Left lung (tissue), 10 donors: Measurements from ENCODE around the gene NEXN. TPM values are rescaled to one million over a fixed set of nuclear protein-coding genes. Genes with fewer than 3 reads are reported as not detected.
A peak's percentile ranks its signal among the peaks of the same experiment; 100 is the strongest.
"Not testable (repeated sequence)": the region's sequence is repeated elsewhere in the genome, so short reads cannot be mapped to it uniquely, and the experiment has no call there.

Experiments
- ATAC-seq: fragments of 200-7000 bp; cut with Tn5 transposase; one replicate; pipeline ENCODE4 v1.9.1; 2020; ENCODE audit warnings: moderate library complexity
- DNase-seq, 4 donors: peaks; one replicate each; pipeline ENCODE4 v3.0.0-alpha.2; 2013 to 2020
- H3K27ac ChIP-seq, 2 donors: fragments of 200-600 bp; sonication (generic) in 1 of 2; one replicate each; pipeline versions ENCODE4 v1.5.0 to v1.8.0; 2020 to 2021
- H3K27me3 ChIP-seq, 2 donors: fragments of 200-600 bp; sonication (generic) in 1 of 2; one replicate each; pipeline versions ENCODE4 v1.5.0 to v1.8.0; 2020 to 2021
- H3K36me3 ChIP-seq, 2 donors: fragments of 200-600 bp; sonication (generic) in 1 of 2; one replicate each; pipeline versions ENCODE4 v1.5.0 to v1.8.0; 2020 to 2021
- H3K4me1 ChIP-seq, 2 donors: fragments of 200-600 bp; one replicate each; pipeline ENCODE4 v1.8.0; 2021
- H3K4me3 ChIP-seq, 2 donors: fragments of 200-600 bp; sonication (generic) in 1 of 2; one replicate each; pipeline versions ENCODE4 v1.5.0 to v1.8.0; 2020 to 2021; ENCODE audit warnings: mild to moderate bottlenecking in 1 of 2
- H3K9me3 ChIP-seq, 2 donors: fragments of 200-600 bp; sonication (generic) in 1 of 2; one replicate each; pipeline versions ENCODE4 v1.5.0 to v1.8.0; 2020 to 2021
- intact Hi-C, 2 donors: fragments of 100-400 bp; cut with DNase I; formaldehyde crosslinking; loops; one replicate each; pipeline versions ENCODE4 v1.11.2 to v1.14.2; 2022
- polyA plus RNA-seq, 6 donors: library from polyadenylated mRNA; unstranded; fragments of 120-200 nt; gene quantifications; one replicate each; pipeline ENCODE4 v1.2.1, GENCODE V29; 2013; ENCODE audit not compliant: insufficient read length in 6 of 6
- total RNA-seq, 2 donors: library from RNA; stranded (reverse); fragmentation: NEBNext Ultra II Directional; extraction: Animal tissue kit (Norgen Biotek cat#: 25700); gene quantifications; one replicate each; pipeline ENCODE4 v1.2.1, GENCODE V29; 2021
- TF ChIP-seq, protein P1 (sequence below), 2 donors: fragments of 200-600 bp; sonication (generic) in 1 of 2; IDR thresholded peaks; one replicate each; pipeline versions ENCODE4 v1.5.0 to v1.8.0; 2021; ENCODE audit warnings: antibody characterized with exemption in 2 of 2
- donor health status: DM: no; HTN: yes; CAD: no.
- donor health status: DM: no; HTN: no; CAD: no.

Gene NEXN
- total and polyA plus RNA-seq, 8 donors: 17.9 to 45.0 (median 34.9) TPM

DNA sequence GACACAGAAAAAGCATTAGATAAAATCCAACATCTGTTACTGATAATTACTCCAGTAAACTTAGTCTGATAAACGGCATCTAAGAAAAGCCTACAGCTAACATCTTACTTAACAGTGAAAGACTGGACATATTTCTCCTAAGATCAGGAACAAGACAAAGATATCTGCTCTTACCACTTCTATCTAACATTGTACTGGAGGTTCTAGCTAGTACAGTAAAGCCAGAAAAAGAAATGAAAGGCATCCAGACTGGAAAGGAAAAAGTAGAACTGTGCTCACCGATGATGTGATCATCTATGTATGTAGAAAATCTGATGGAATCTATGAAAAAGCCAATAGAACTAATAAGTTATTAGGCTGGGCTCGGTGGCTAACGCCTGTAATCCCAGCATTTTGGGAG lies 21.7 kb downstream of the NEXN start:
- TF ChIP-seq, protein P1, sequence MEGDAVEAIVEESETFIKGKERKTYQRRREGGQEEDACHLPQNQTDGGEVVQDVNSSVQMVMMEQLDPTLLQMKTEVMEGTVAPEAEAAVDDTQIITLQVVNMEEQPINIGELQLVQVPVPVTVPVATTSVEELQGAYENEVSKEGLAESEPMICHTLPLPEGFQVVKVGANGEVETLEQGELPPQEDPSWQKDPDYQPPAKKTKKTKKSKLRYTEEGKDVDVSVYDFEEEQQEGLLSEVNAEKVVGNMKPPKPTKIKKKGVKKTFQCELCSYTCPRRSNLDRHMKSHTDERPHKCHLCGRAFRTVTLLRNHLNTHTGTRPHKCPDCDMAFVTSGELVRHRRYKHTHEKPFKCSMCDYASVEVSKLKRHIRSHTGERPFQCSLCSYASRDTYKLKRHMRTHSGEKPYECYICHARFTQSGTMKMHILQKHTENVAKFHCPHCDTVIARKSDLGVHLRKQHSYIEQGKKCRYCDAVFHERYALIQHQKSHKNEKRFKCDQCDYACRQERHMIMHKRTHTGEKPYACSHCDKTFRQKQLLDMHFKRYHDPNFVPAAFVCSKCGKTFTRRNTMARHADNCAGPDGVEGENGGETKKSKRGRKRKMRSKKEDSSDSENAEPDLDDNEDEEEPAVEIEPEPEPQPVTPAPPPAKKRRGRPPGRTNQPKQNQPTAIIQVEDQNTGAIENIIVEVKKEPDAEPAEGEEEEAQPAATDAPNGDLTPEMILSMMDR (IDR thresholded peaks at IDR 0.05): no peak
- ATAC-seq (no peak), DNase-seq (no peak)
- H3K4me3 ChIP-seq: no peak overlapping the region
- H3K9me3 ChIP-seq: no peaks in the 10 kb centered on the region
- no peaks in the 10 kb centered on the region for H3K36me3 ChIP-seq
- no peak overlapping the region for H3K27ac ChIP-seq
- H3K4me1 ChIP-seq: peaks cover 0 to 4% of the 10 kb centered on the region in 2 donors
- intact Hi-C loops: no loop called here
- H3K27me3 ChIP-seq: no peaks in the 10 kb centered on the region

DNA sequence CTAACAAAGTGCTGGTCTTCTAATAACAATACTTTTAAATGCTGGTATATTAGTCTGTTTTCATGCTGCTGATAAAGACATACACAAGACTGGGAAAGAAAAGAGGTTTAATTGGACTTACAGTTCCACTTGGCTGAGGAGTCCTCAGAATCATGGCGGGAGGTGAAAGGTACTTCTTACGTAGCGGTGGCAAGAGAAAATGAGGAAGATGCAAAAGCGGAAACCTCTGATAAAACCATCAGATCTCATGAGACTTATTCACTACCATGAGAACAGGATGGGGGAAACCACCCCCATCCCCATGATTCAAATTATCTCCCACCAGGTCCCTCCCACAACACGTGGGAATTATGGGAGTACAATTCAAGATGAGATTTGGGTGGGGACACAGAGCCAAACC lies 30.5 kb downstream of the NEXN start:
- H3K9me3 ChIP-seq, H3K4me1 ChIP-seq, DNase-seq, H3K4me3 ChIP-seq, intact Hi-C loops, H3K27ac ChIP-seq, H3K36me3 ChIP-seq, H3K27me3 ChIP-seq, ATAC-seq: not testable (repeated sequence)

DNA sequence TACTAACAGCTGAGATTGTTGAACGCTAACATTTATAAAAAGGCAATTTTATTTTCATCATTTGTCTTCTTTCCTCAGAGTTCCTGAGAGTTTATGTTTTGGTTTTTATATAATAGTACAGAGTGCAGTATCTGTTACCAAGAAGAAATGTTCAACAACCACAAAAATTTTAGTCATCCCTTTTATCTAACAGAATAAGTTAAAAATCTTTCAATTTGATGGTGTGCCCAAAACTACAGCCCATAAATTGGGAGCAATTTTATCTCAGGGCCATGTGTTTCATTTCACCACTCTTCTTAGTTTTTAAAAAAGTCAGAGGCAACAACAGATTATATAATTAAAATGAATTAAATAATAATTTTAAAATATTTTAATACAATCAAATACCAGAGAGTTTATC lies 37.1 kb downstream of the NEXN start:
- ATAC-seq (no peak), DNase-seq (peak in 1 of 4 donors; percentile 8)

DNA sequence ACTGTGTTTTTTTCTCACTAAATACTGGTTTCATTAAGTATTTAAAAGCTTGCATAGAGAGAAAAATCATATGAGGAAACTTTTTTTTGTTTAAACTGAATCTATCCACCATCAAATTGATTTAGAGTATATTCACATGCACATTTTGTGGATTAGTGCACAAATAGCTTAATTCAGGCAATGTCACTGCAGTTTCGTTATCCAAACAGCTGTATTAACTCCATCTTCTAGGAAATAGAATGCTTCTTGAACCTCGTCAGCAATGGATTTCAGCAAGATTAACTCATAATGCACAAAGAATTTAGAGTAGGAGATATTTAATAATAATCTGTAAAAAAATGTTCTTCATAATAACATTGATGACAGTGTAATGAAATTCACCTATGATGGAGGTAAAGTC lies 37.5 kb downstream of the NEXN start:
- Histone ChIP-seq H3K4me3 (peak overlapping the region in 1 of 2 donors; percentile 22), H3K27ac (no peak overlapping the region), H3K36me3 (peaks cover 0 to 4% of the 10 kb centered on the region in 2 donors), H3K4me1 (peaks cover 0 to 4% of the 10 kb centered on the region in 2 donors), H3K27me3 (no peaks in the 10 kb centered on the region), H3K9me3 (no peaks in the 10 kb centered on the region)
- no peak for DNase-seq
- no peak for ATAC-seq
- TF ChIP-seq, protein P1 (IDR thresholded peaks at IDR 0.05): no peak
- intact Hi-C loops: no loop called here

More for the DNA sequence above, 37.1 kb downstream of the NEXN start:
- Histone ChIP-seq H3K9me3 (no peaks in the 10 kb centered on the region), H3K27me3 (no peaks in the 10 kb centered on the region), H3K4me1 (peaks cover 0 to 4% of the 10 kb centered on the region in 2 donors), H3K36me3 (no peaks in the 10 kb centered on the region), H3K4me3 (no peak overlapping the region), H3K27ac (no peak overlapping the region)
- TF ChIP-seq, protein P1 (IDR thresholded peaks at IDR 0.05): no peak
- intact Hi-C loops: no loop called here

DNA sequence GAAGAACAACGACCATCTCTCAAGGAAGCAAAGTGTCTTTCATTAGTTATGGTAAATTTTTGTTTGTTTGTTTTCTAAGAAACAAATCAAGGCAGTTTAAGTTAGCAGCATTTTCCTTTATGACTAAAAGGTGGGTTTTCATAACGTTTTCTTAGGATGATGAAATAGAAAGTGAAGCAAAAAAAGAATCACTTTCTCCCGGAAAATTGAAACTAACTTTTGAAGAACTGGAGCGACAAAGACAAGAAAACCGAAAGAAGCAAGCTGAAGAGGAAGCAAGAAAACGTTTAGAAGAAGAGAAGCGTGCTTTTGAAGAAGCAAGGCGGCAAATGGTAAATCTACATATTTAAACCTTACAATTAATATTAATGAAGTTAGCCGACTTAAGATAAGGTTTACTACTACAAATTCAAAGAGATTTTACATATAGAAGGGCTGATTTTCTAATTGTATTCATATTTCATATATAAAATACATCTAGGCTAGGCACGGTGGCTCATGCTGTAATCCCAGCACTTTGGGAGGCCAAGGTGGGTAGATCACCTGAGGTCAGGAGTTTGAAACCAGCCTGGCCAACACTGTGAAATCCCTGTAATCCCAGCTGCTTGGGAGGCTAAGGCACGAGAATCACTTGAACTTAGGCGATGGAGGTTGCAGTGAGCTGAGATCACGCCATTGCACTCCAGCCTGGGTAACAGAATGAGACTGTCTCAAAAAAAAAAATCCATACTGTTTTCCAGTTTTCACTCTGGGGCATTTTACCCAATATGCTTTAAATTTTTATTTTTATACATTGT lies 38.3 kb downstream of the NEXN start:
- no peaks in the 10 kb centered on the region for H3K9me3 ChIP-seq
- H3K4me3 ChIP-seq: peak overlapping the region in 1 of 2 donors; percentile 22
- DNase-seq: no peak
- intact Hi-C loops: no loop called here
- H3K27ac ChIP-seq: peak overlapping the region in 1 of 2 donors; percentile 23
- no peak for ATAC-seq
- TF ChIP-seq, protein P1 (IDR thresholded peaks at IDR 0.05): no peak
- peaks cover 0 to 4% of the 10 kb centered on the region in 2 donors for H3K4me1 ChIP-seq
- peaks cover 0 to 5% of the 10 kb centered on the region in 2 donors for H3K36me3 ChIP-seq
- no peaks in the 10 kb centered on the region for H3K27me3 ChIP-seq
